GM19455 (cell line): Measurements from ENCODE around the gene PRKCB.
A peak's percentile ranks its signal among the peaks of the same experiment; 100 is the strongest.
"Not testable (repeated sequence)": the region's sequence is repeated elsewhere in the genome, so short reads cannot be mapped to it uniquely, and the experiment has no call there.

Experiments
- ATAC-seq: cut with Tn5 transposase; IDR thresholded peaks from one replicate; pipeline ENCODE4 v1.9.1; 2021; ENCODE audit not compliant: unreplicated experiment

Gene PRKCB

DNA sequence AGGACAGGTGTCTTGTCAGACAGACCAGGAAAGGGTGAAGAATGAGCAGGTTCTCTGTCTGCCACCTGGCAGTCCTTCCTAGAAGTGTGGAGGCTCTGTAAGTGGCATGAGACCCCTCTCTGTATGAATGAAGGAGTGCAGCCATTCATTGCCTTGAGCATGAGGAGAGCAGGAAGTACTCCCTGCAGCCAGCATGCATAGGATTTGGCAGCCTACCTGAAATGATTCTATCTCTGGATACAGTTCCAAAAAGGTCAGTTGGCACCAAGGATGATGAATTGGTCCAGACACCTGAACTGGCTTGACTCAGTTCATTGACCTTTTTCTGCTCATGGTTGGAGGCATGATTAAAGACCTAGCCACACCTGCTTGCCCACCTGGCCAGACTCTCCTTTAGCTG lies 163.0 kb downstream of the PRKCB start:
- no peak for ATAC-seq

DNA sequence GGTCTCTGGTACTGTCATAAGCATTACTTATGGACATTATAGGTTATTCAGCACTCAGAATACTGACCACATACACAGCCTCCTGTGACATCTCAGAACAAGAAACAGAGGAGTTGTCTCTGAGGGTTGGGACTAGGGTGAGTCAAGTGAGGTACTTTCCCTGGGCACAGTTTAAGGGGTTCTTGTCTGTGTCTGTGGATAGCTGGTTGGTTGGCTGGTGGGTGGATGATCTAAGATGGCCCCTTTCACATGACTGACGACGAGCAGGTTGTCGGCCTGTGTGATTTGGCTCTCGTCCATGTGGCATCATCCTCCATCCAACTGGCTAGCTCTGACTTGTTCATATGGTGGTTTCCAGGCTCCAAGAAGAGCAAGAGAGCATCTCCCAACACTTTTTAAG lies 163.9 kb downstream of the PRKCB start:
- ATAC-seq, result no peak

- ATAC-seq, result no peak
These were observed 165.9 kb downstream of the PRKCB start for GRCh38 chr16:24001710-24002109.

- ATAC-seq, result no peak
These were observed 166.8 kb downstream of the PRKCB start for GRCh38 chr16:24002619-24003018.

DNA sequence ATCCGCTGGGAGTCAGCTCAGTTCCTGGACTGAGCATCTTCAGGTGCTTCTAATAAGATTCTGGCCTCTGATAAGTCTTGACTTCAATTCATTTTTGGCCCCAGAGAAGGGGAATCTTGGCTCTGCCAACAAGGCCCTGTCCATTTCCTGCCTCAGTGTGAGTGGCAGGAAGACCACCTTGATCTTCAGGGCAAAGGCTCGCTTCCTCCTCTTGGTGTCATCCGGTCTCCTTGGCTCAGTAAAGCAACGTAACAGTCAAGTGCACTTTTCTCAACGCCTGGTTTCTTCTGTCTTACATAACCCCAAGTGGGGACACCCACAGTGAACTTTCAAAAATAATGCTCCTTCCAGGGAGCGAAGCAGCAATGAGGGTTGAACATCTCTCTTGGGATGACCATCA lies 169.8 kb downstream of the PRKCB start:
- no peak for ATAC-seq

- no peak for ATAC-seq
These were observed 171.6 kb downstream of the PRKCB start for GRCh38 chr16:24007391-24007790.

GRCh38 chr16:24007934-24008333 lies 172.2 kb downstream of the PRKCB start:
- ATAC-seq, result no peak

GRCh38 chr16:24009098-24009497 lies 173.3 kb downstream of the PRKCB start:
- ATAC-seq, result no peak

DNA sequence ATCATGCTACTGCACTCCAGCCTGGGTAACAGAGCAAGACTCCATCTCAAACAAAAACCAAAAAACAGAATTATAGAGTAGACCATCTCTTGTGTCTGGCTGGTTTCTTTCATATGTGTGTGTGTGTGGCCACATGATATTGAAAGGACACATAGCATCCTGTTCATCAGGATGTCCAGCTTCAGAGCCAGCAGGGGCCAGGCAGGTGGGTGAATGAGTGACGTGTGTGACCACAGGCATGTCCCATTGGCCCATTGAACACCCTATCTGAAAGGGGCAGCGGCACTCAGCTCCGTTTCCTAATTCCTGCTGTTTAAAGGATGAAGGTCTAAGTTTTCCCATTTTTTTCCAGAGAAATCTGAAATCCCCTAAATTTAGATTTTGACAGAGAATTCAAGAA lies 174.2 kb downstream of the PRKCB start:
- no peak for ATAC-seq

- no peak for ATAC-seq
These were observed 174.8 kb downstream of the PRKCB start for GRCh38 chr16:24010440-24011089.

- no peak for ATAC-seq
These were observed 175.5 kb downstream of the PRKCB start for GRCh38 chr16:24011237-24011636.

DNA sequence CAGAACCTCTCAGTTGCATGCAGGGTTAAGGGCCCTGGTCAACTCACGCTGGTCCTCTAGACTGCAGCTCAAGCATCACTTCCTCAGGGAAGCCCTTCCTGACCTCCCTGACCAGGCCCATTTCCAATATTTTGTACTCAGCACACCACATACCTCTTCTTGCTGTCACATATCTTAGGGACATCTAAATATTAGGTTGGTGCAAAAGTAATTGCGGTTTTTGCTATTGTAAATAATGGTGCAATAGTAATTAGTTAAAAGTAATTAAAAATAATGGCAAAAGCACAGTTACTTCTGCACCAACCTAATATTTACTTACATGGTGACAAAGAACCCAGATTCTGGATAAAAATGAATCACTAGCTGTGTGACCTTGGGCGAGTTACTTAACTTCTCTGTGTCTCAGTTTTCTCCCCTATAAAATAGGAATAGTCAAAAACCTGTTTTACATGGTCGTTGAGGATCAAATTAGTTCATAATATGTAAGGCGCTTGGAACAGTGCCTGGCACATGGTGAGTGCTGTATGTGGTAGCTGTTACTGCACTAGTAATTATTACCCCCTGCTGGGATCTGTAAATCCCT lies 177.4 kb downstream of the PRKCB start:
- no peak for ATAC-seq

GRCh38 chr16:24013864-24014645 lies 178.3 kb downstream of the PRKCB start:
- peak; percentile 90 for ATAC-seq

GRCh38 chr16:24014955-24015354 lies 179.2 kb downstream of the PRKCB start:
- not testable (repeated sequence) for ATAC-seq

- ATAC-seq, result no peak
These were observed 180.1 kb downstream of the PRKCB start for GRCh38 chr16:24015923-24016322.

DNA sequence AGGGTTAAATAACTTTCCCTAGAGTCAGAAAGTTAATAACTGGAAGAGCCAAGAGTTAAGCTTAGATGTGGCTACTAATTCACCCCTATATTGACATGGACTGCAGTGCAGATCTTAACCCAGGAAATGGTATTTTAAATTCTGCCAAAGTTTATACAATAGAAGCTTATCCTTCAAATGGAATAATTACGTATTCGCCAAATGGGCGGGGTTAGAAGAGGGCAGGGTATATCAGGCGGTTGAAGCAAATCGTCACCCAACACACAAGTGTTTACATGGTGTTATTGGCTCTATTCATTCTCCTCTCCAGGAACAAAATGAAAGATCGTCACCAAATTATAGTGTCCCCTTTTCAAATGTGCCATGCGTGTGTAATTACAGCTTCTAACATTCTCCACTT lies 182.7 kb downstream of the PRKCB start:
- ATAC-seq, result no peak

GRCh38 chr16:24022797-24023196 lies 187.0 kb downstream of the PRKCB start:
- no peak for ATAC-seq

- ATAC-seq, result no peak
These were observed 187.8 kb downstream of the PRKCB start for GRCh38 chr16:24023621-24024020.

GRCh38 chr16:24024971-24025370 lies 189.2 kb downstream of the PRKCB start:
- no peak for ATAC-seq

- no peak for ATAC-seq
These were observed 191.7 kb downstream of the PRKCB start for GRCh38 chr16:24027466-24027865.

DNA sequence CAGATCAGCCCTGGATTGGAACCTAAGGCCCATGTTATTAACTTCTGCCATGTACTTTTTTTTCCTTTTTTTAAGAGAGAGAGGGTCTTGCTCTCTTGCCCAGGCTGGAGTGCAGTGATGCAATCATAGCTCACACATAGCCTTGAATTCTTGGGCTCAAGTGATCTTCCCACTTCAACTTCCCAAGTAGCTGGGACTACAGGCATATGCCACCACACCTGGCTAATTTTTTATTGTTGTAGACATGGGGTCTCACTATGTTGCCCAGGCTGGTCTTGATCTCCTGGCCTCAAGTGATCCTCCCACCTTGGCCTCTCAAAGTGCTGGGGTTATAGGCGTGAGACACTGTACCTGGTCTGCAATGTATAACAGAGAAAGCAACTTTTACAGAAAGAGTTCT lies 194.1 kb downstream of the PRKCB start:
- not testable (repeated sequence) for ATAC-seq

DNA sequence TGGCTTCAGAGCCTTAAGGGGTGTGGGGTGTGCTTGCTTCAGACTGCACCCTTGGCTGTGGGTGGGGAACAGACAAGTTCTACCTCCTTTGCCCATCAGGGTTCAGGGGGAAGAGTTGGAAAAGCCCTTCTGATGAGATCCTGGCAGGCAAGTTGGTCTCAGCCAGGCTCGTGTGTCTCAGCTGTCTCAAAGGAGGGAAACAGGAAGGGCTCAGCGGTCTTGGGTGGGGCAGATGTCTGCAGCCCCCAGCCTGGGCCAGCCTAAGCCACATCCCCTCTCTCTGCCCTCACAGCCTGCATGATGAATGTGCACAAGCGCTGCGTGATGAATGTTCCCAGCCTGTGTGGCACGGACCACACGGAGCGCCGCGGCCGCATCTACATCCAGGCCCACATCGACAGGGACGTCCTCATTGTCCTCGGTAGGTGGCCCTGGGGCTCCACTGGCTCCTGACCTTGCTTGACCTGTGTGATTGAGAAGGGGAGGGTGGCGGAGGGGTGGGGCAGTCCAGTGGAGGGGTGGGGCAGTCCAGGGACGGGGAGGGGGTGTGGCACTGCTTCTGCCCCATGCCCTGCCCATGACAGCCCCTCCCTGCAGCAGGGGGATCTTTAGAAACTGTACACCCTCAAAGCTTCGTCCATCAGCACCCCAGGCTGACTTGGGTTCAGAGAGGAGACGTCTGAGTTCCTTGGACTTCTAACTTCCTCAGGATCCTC lies 199.5 kb downstream of the PRKCB start:
- ATAC-seq, result no peak
